ENCODE results near the gene OAS2. TPM values are rescaled to one million over a fixed set of nuclear protein-coding genes. Genes with fewer than 3 reads are reported as not detected.

Gene OAS2
- polyA plus RNA-seq, 1 donor from 2014 or later = not detected

DNA sequence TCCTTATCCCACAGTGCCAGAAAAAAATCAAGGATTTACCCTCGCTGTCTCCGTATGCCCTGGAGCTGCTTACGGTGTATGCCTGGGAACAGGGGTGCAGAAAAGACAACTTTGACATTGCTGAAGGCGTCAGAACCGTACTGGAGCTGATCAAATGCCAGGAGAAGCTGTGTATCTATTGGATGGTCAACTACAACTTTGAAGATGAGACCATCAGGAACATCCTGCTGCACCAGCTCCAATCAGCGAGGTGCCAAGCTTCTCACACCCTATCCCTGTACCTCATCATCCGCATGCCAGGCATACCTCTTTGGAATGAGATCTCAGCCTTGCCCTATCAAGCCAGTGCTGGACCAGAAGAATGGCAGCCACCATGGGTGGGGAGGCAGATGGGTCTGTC is 19.2 kb downstream of the OAS2 start:
- TF ChIP-seq POLR2AphosphoS5 (IDR thresholded peaks at IDR 0.05) = no peak
- TF ChIP-seq EP300 (conservative IDR thresholded peaks at IDR 0.05; ENCODE audit: poor library complexity, severe bottlenecking) = no peak
- TF ChIP-seq, protein P1, sequence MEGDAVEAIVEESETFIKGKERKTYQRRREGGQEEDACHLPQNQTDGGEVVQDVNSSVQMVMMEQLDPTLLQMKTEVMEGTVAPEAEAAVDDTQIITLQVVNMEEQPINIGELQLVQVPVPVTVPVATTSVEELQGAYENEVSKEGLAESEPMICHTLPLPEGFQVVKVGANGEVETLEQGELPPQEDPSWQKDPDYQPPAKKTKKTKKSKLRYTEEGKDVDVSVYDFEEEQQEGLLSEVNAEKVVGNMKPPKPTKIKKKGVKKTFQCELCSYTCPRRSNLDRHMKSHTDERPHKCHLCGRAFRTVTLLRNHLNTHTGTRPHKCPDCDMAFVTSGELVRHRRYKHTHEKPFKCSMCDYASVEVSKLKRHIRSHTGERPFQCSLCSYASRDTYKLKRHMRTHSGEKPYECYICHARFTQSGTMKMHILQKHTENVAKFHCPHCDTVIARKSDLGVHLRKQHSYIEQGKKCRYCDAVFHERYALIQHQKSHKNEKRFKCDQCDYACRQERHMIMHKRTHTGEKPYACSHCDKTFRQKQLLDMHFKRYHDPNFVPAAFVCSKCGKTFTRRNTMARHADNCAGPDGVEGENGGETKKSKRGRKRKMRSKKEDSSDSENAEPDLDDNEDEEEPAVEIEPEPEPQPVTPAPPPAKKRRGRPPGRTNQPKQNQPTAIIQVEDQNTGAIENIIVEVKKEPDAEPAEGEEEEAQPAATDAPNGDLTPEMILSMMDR (IDR thresholded peaks at IDR 0.05; ENCODE audit: poor library complexity, severe bottlenecking) = no peak
- TF ChIP-seq, protein P2, sequence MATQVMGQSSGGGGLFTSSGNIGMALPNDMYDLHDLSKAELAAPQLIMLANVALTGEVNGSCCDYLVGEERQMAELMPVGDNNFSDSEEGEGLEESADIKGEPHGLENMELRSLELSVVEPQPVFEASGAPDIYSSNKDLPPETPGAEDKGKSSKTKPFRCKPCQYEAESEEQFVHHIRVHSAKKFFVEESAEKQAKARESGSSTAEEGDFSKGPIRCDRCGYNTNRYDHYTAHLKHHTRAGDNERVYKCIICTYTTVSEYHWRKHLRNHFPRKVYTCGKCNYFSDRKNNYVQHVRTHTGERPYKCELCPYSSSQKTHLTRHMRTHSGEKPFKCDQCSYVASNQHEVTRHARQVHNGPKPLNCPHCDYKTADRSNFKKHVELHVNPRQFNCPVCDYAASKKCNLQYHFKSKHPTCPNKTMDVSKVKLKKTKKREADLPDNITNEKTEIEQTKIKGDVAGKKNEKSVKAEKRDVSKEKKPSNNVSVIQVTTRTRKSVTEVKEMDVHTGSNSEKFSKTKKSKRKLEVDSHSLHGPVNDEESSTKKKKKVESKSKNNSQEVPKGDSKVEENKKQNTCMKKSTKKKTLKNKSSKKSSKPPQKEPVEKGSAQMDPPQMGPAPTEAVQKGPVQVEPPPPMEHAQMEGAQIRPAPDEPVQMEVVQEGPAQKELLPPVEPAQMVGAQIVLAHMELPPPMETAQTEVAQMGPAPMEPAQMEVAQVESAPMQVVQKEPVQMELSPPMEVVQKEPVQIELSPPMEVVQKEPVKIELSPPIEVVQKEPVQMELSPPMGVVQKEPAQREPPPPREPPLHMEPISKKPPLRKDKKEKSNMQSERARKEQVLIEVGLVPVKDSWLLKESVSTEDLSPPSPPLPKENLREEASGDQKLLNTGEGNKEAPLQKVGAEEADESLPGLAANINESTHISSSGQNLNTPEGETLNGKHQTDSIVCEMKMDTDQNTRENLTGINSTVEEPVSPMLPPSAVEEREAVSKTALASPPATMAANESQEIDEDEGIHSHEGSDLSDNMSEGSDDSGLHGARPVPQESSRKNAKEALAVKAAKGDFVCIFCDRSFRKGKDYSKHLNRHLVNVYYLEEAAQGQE (IDR thresholded peaks at IDR 0.05; ENCODE audit: borderline replicate concordance) = no peak
- TF ChIP-seq SMC3 (conservative IDR thresholded peaks at IDR 0.05; ENCODE audit: poor library complexity) = no peak
- no peak for TF ChIP-seq RAD21 (conservative IDR thresholded peaks at IDR 0.05)
- no peak for TF ChIP-seq TAF1 (IDR thresholded peaks at IDR 0.05; ENCODE audit: low read depth)
- TF ChIP-seq MXI1 (conservative IDR thresholded peaks at IDR 0.05; ENCODE audit: poor library complexity, severe bottlenecking) = no peak
- no peak for TF ChIP-seq EZH2 (IDR thresholded peaks at IDR 0.05; ENCODE audit: borderline replicate concordance, insufficient read depth, low read length, poor library complexity, severe bottlenecking)
- no peaks in the 10 kb centered on the region for H3K9me2 ChIP-seq (ENCODE audit: insufficient read depth, low read length)
- no peak overlapping the region for H3K4me2 ChIP-seq (ENCODE audit: low read length)
- no peaks in the 10 kb centered on the region for H4K20me1 ChIP-seq (ENCODE audit: insufficient read depth)
- H3K9me3 ChIP-seq (ENCODE audit: low read length) = no peaks in the 10 kb centered on the region
- H3K4me3 ChIP-seq (ENCODE audit: low read length) = no peak overlapping the region
- H3K36me3 ChIP-seq (ENCODE audit: insufficient read depth, low read length) = no peaks in the 10 kb centered on the region
- H3K9ac ChIP-seq (ENCODE audit: low read length) = no peak overlapping the region
- H3F3A ChIP-seq (ENCODE audit: insufficient read depth, low read length, poor library complexity, severe bottlenecking) = no peaks in the 10 kb centered on the region
- no peak overlapping the region for H3K27ac ChIP-seq (ENCODE audit: low read length)
- no peaks in the 10 kb centered on the region for H3K27me3 ChIP-seq (ENCODE audit: insufficient read depth, low read depth, low read length)
- no peak overlapping the region for H2AFZ ChIP-seq (ENCODE audit: low read depth, low read length)
- H3K79me2 ChIP-seq (replicated peaks; ENCODE audit: insufficient read depth, low read length) = no peaks in the 10 kb centered on the region

DNA sequence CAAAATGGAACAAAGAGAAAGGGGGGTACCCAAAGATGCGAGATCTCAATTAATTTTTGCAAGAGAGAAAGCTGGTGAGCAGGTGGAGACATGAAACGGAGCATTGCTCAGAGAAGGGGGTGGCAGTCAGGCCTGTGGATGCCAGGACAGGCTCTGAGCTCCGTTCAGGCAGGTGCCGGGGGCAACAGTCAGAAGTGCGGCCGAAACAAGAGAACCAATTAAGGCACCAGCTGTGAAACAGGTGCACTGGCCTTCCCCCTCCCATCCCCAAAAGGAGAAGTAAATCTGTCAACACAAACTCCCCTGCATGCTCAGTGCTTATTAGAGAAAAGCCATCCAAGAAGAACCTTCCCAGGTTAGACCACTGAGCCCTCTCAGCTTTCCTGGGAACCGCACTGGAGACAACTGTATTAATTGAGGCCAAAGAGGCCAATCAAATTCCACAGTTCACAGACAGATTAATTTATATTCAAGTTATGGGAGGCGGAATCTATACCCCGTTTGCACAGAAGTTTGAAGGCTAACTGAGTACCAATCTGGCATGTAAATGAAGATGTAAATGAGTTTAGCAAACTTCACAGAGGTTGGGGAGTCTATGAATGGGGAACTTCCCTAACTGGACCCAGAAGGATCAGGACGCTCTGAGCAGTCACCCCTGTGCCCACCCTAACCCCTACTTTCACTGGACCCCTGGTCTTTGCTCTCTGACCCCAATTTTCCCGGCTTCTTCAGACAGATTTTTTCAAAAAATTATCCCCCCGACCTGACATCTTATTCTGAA is 20.9 kb downstream of the OAS2 start:
- TF ChIP-seq POLR2AphosphoS5 (IDR thresholded peaks at IDR 0.05) (no peak), MXI1 (conservative IDR thresholded peaks at IDR 0.05; ENCODE audit: poor library complexity, severe bottlenecking) (no peak), TAF1 (IDR thresholded peaks at IDR 0.05; ENCODE audit: low read depth) (no peak)
- H3K4me3 ChIP-seq (ENCODE audit: low read length) = no peak overlapping the region
- no peaks in the 10 kb centered on the region for H3K36me3 ChIP-seq (ENCODE audit: insufficient read depth, low read length)

More for the DNA sequence above, 20.9 kb downstream of the OAS2 start:
- H3K9me3 ChIP-seq (ENCODE audit: low read length) = no peaks in the 10 kb centered on the region
- no peaks in the 10 kb centered on the region for H4K20me1 ChIP-seq (ENCODE audit: insufficient read depth)
- no peak overlapping the region for H3K9ac ChIP-seq (ENCODE audit: low read length)
- H3F3A ChIP-seq (ENCODE audit: insufficient read depth, low read length, poor library complexity, severe bottlenecking) = no peaks in the 10 kb centered on the region
- H2AFZ ChIP-seq (ENCODE audit: low read depth, low read length) = no peak overlapping the region
- H3K9me2 ChIP-seq (ENCODE audit: insufficient read depth, low read length) = no peaks in the 10 kb centered on the region
- H3K79me2 ChIP-seq (replicated peaks; ENCODE audit: insufficient read depth, low read length) = no peaks in the 10 kb centered on the region
- no peaks in the 10 kb centered on the region for H3K27me3 ChIP-seq (ENCODE audit: insufficient read depth, low read depth, low read length)
- H3K27ac ChIP-seq (ENCODE audit: low read length) = no peak overlapping the region
- no peak overlapping the region for H3K4me2 ChIP-seq (ENCODE audit: low read length)

Measured in neural cell (in vitro differentiated cells).